SK-MEL-5 (cell line): ENCODE data around the gene COL18A1. TPM values are rescaled to one million over a fixed set of nuclear protein-coding genes. Genes with fewer than 3 reads are reported as not detected.

Experiments used
- DNase-seq: peaks from one replicate; pipeline ENCODE4 v3.0.0-alpha.2; 2016; ENCODE audit warnings: low read depth, low spot score
- in situ Hi-C: cut with HindIII; loops from 2 replicates; pipeline ENCODE4 v1.10.0; 2016; ENCODE audit warnings: low sequenced_read_pairs, high pct_unique_total_duplicates, low pct_unique_long_range_greater_than_20kb
- total RNA-seq: library from RNA; depleted of rRNA; stranded (reverse); fragments of >200 nt; shearing (Covaris generic); gene quantifications from 2 replicates; pipeline ENCODE4 v1.2.3, GENCODE V29; 2014

Gene COL18A1
- total RNA-seq, 1 experiment from 2014 or later = 12.4 TPM

DNA sequence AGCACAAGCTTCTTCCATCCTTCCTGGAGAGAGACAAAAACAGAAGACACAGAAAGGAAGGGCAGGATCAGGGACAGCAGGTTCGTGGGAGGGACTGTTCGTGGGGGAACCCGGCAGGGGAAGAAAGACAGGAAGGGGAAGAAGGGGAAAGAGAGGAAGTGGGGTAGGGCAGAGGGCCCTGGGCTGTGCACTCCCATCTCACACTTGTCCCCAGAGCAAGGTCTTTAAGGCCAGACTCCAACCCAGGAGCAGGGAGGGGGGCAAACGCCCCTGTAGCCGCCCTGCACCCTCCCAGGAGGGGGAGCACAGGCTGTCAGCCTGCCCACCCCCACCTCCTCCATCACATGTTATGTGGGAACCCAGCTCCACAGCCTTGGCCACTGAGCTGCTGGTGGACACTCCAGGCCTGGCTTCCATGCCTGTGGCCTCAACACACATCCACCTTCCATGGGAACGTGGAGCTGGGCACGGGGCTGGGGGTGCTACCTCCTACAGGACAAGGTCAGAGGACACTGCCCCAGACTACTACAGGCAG, 127.9 kb downstream of the COL18A1 start:
- no peak for DNase-seq
- in situ Hi-C loops = no loop called here

DNA sequence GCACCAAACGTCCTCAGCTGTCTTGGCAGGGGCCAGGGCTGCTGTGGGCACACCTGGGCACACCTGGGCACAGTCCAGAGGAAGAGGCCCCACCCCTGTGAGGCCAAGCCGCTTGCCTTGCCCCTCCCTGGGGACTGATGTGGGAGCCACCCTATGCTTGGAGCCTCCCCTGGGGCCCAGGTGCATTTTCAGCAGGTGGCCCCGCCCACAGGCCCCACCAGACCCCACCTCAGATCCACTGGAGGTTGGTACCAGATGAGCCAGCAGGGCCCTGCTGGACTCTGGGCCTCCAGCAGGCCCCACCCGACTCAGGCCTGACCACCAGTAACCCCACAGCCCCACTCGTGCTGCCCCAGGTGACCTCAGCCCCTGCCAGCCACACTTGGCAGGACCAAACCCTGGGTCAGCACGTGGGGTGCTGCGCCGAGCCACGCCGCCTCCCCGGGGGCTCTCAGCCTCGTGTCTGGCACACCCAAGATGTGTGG, 128.4 kb downstream of the COL18A1 start:
- in situ Hi-C loops = no loop called here
- DNase-seq = no peak

DNA sequence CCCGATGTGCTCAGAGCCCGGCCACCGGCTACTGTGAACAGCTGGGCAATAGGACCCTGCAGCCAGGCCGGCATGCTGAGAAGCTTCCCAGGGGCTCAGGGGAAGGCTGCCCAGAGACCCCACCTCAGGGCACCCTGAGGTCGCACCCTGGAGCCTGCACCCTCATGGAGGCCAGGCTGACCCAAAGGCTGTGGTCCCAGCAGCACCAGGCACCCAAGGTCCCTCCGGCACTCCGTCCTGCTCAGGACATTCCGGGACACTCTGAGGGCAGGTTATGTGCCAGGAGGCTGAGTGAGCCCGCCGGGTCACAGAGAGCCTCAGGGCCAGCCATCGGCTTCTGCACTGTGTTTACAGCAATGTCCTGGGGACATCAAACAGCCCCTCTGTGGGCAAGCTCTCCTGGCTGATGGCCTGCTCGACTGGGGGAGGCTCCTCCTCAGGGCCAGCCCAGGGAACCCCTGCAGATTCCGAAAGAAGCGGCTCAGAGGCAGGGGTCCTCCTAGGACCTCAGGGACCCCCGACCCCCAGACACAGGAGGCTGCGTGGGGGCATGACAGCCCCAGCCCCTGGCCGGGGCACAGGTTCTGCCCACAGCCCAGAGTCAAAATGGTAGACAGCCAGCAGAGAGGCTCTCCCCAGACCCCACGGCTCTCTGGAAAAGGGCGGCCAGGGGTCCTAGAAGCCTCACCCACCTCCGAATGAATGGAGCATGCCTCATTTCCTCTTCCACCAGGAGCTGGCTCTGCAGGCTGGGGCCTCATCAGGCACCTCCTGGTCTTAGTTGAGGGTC, 129.1 kb downstream of the COL18A1 start:
- DNase-seq = no peak
- in situ Hi-C loops = no loop called here

DNA sequence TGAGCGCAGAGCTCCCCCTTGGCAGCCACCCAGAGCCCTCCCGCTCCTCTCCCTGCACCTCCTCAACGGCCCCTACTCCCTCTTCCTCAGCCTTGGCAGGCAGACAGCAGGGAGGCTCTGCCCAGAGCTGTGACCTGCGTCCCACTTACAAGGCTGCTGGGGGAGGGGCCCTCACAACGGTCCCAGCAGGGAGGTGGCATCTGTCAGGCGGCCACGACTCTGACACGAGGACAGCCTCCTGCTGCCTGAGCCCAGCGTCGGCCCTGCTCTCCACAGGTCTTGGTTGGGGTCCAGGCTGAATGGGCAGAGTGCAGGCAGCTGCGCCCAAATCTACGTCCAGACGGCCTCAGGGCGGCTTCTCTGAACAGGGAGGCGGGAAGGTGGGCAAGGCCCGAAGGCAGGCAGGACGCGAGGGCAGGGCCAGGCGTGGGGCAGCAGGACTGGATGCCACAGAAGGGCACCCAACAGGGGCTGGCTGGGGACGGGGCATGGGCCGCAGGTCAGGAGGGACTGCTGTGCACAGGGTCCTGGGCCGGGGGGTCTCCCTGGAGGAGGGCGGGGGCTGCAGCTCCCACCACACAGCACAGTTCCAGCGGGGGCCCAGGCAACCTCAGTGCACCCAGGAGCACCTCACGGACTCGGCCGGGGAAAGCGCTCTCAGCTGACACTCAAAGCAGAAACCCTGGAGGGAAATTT, 129.8 kb downstream of the COL18A1 start:
- no peak for DNase-seq
- in situ Hi-C loops = no loop called here

DNA sequence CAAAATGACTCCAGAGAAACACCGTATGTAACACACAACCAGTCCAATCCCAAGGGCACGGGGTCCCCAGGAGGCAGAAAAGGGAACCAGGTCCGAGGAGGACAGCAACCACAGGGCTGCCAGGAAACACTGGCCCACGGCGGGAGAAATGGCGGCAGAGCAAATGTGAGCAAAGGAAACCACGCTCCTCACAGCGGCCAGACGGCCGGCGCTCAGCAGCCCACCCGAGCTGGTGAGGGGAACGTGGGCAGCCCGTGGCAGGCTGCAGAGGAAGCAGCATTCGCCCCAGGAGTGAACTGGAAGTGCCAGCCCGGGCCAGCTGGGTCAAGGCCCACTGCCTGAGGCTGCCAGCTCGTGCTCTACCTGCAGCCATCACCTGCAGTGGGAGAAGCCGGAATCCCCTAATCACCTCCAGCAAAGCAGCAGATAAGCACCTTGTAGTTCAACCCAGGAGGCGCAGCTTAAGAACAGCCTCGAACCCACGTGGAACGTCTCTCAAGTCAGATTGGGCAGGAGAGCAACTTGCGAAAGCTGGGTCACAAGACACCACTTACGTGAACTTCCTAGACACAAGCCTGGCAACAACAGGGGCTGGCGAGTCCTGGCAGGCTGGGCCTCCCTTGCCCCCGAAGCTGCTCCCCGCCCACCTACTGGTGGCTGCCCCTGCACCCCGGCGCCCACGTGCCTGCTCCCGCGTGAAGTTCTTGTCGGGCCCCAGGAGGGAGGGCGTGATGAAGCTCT, 130.5 kb downstream of the COL18A1 start:
- in situ Hi-C loops = no loop called here

DNA sequence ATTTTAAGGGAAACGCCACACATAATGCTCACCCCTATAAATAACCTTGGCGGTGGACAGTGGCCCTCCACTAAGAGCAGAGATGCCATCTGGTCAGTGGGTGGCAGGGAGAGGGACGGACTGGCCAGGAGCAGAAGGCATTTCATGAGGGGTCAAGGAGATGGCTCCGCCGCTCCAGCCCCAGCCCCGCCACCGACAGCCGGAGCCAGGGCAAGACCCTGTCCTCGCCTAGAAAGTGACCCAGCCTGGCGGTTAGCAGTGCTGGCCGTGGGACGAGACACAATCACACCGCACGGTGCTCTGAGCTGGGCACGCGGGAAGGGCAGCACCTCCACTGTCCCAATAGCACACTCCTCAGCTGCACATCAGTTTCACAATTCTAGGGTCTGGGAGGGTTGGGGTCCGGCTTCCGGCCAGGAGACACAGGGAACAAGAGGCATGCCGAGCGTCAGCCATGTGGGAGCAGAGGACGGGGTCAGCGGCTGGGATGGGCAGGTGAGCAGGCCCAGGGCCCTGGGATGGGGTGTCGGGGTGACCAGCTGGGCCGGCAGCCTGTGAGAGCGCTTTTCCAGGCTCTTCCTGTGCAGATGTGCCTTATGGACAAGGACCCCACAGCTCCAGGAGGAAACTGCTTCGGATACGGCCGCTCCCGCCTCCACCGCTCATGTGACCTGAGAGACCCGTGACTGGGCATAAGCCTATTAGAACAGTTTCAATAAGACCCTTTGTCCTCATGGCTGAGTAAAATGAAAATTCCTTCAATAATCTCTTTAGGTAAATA, 131.5 kb downstream of the COL18A1 start:
- in situ Hi-C loops = no loop called here
- peak; percentile 53 for DNase-seq

More for the DNA sequence above, 130.5 kb downstream of the COL18A1 start:
- no peak for DNase-seq

DNA sequence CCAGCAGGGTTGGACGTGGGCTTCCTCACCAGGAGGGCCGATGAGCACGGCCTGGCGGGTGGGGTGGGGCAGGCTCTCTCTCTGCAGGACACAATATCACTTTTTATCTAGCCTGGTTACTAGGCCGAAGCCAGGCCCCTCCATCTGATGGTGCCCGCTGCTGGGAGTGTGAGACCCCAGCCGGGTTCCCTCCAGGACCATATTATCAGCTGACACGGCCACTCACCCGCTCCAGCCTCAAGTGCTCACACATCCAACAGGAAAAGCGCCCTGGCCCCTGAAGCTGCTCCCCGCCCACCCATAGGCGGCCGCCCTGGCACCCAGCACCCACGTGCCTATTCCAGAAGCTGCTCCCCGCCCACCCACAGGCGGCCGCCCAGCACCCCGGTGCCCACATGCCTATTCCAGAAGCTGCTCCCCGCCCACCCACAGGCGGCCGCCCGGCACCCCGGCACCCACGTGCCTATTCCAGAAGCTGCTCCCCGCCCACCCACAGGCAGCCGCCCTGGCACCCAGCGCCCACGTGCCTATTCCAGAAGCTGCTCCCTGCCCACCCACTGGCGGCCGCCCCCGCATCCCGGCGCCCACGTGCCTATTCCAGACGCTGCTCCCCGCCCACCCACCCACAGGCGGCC, 132.3 kb downstream of the COL18A1 start:
- no peak for DNase-seq
- in situ Hi-C loops = no loop called here

DNA sequence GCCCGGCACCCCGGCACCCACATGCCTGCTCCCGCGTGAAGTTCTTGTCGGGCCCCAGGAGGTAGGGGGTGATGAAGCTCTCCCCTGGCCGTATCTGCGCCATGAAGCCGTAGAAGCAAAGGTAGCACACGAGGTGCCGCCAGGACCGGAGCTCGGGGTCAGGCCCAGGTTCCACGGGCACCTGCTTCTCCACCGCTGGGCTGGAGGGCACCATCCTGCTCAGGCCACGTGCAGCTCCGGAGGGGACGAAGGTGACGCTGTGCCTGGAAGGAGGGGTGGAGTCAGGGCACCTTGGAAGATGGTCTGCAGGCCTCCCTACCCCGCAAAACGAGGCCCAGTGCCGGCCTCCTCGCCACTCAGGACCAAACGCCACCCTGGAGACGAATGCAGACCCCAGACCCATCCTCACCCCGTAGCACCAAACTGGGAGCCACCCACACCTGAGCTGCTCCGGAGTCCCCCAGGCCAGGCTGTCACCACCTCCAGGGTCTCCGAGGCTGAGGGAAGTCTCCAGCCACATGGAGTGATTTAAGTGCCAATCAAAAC, 132.9 kb downstream of the COL18A1 start:
- DNase-seq = no peak
- in situ Hi-C loops = no loop called here

DNA sequence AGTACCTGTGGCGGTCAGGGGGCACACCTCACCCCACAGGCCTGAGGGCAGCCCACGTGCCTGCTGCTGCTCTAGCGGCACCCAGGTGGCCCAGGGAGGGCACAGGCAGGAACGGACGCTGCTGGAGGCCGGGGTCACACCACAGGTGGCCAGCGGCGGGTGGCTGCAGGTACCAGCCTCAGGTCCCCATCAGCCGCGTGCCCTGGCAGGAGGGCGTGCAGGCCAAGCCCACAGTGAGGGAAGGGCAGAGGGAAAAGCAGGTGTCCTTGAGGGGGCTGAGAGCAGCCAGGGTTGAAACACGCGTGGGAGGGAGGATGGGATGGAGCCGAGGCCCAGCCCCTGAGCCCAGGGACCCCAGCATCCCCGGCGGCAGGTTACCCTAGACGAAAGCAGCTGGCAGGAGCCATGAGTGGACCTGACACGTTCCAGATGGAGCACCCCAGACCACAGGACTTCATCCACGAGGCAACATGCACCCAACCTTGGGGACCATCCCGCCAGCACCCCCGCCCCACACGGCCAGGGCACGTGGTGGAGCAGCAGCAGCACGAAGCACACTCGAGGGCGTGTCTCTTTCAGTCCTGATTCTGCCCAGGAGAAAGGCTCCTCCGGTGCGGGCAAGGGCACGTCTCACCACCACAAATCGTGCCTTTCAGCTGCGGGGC, 133.5 kb downstream of the COL18A1 start:
- in situ Hi-C loops = no loop called here
- DNase-seq = no peak

DNA sequence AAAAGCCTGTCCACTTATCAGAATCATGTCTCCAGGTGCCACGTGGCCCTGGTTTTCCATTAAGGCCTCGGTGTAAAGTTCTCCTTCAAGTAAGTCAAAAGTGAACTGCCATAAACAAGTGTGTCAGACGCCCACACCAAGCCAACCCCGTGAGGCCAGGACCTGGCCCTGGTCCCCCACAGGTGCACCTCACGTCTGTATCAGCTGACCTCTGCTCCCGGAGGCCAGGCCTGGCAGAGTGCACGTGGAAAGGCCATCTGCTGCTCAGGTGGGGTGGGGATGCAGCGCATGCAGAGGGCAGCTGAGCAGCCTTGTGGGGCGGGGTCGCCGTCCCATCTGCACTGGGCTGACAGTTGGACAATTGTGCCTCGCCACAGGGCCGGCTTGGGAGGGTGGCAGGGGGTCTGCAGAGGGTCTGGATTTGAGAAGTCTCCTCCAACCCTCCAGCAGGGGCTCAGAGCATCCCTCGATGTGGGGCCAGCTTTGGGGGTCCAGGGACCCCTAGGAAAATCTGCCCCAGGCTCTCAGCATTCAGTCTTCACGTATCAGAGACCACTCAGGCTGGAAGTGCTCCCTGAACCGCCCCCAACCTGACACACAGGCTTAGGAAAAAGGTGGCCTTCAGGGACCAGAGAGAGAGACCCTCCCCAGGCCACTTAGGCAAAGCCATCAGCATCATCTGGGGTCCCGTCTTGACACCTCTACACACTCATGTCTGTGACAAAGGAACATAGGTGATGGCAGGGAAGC, 134.3 kb downstream of the COL18A1 start:
- DNase-seq = no peak
- in situ Hi-C loops = no loop called here

DNA sequence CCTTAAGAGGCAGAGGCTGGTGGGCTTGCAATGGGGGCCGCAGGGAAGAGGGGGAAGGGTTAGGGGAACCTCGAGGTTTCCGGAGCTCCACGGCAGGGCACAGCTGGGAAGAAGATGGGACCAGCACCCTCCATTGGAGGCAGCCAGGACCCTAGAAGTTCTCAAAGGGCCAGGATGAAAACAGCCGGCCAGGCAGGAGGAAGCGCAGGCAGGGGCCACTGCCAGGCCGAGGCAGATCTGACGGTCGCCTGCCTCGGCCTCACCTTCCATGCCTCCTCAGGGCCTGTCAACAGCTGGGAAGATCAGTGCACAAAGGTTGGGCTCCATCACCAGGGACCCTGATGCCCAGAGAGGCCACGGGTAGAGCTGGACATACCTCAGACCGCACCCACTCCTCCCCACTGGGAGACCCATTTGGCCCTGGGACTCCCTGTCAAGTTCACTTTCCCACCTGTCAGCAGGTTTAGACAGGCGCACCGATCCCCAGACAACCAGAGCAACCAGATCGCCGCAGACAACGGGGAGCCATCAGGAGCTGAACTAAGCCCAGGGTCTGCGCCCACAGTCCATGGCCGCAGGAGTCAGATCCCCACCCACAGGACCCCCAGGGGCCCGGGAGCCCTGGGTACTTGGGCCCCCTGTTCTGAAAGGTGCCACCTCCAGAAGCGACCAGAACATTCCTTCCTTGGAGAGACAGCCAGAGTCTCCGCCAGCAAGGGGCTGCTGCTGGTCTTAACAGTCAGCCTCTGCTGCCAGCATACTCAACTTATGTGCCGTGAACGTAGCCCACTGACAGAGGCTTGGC, 135.0 kb downstream of the COL18A1 start:
- no peak for DNase-seq
- in situ Hi-C loops = no loop called here

DNA sequence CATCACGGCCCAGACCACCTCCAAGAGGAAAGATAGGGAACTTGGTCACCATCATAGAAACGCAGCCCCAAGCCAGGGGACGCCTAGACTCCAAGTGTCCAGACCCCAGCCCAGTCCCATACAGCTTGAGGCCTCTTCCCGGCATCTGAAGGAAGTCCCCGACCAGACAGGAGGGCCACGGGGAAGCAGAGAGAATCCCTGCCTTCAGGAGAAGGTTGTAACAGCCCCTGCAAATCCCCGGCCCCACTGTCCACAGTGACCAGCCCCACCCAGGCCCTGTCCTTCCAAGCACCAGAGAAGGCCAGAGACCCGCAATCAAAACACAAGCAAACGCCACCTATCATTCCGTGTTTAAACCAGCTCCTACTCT, 135.6 kb downstream of the COL18A1 start:
- no peak for DNase-seq
- in situ Hi-C loops = no loop called here

DNA sequence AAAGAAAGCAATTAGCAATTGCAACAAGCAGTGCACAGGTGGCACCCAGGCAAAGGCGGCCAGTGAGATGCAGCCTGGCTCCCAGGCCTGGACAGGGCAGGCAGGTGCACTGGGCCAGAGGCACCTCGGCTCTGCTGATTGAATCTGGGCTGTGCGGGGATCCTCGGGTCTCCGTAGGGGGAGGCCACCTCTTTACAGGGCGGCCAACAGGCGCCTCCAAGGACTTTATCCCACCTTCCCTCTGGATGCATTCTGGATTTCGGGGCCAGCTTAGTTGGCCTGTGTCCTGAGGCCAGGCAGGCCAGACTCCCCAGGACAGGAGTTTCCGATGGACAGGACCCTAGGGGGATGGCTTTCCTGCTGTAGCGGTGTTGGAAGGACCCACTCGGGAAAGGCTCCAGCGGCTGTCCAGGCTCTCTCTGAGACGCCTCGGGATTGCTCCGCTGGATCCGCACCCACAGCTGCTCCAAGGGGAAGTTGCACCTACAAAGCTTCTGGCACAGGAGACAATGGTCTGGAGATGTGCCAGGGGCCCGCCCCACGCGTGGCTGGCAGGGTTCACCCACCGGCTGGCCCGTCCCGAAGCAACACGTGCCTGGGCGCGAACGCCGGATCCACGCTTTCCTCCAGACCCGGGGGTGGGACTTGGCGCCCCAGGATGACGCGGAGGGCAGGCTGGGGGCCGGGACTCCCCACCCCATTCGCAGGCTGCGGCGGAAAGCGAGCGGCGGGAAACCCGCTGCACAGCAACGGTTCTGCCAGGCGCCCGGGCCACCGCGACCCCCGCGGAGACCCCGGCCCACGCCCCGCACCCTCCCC, 136.5 kb downstream of the COL18A1 start:
- peak; percentile 24 for DNase-seq
- in situ Hi-C loops = no loop called here

DNA sequence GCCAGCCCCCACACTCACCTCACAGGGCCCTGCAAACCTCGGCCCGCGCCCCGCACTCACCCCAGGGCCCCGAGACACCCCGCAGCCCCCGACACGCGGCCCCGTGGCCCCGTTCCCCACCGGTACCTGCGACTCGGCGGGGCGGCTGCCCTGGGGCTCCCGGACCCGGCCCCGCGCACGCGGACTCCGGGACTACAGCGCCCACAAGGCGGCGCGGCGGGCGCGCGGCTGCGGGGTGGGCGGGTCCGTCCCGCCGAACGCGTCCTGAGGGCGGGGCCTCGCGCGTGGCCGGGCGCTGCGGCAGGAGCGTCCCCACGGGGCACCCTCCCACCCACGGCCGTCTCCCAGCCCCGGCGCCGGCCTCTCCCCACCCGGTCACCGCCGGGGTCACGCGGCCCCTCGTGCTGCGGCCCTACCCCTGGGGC, 137.3 kb downstream of the COL18A1 start, which contains the start of gene SLC19A1:
SLC19A1 (minus strand) TSS at position 199 of the 425 bp plus-strand sequence. CDS start 4,481 bp downstream, outside the sequence.
- in situ Hi-C loops = no loop called here
- peak; percentile 55 for DNase-seq
